ENCODE data around the gene BRCC3. TPM values are rescaled to one million over a fixed set of nuclear protein-coding genes. Genes with fewer than 3 reads are reported as not detected.

Gene BRCC3
- total and polyA plus RNA-seq, 3 donors from 2014 or later, result 1.4 to 3.4 (median 2.8) TPM

DNA sequence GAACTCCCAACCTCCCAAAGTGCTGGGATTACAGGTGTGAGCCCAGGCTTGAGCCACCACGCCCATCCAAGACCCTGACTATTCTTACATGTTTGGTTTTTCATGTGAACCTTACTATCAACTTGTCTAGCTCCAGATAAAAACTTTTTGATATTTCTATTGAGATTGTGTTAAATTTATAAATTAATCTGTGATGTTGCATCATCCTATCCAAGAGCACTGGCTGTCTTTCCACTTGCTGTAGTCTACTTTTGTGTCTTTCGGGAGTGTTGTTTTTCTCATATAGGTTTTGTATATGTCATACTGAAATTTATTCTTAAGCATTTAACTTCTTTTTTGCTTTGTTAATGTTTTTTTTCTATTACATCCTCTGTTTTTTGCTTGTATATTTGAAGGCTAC, 34.6 kb downstream of the BRCC3 start:
- no peak overlapping the region for H3K27ac ChIP-seq
- no peaks in the 10 kb centered on the region for H3K4me1 ChIP-seq
- intact Hi-C loops (cut with DNase I; ENCODE audit: low total_unique reads), result no loop called here
- H3K9me3 ChIP-seq, result no peaks in the 10 kb centered on the region
- H3K27me3 ChIP-seq, result no peaks in the 10 kb centered on the region
- no peak overlapping the region for H3K4me3 ChIP-seq
- TF ChIP-seq, protein P1, sequence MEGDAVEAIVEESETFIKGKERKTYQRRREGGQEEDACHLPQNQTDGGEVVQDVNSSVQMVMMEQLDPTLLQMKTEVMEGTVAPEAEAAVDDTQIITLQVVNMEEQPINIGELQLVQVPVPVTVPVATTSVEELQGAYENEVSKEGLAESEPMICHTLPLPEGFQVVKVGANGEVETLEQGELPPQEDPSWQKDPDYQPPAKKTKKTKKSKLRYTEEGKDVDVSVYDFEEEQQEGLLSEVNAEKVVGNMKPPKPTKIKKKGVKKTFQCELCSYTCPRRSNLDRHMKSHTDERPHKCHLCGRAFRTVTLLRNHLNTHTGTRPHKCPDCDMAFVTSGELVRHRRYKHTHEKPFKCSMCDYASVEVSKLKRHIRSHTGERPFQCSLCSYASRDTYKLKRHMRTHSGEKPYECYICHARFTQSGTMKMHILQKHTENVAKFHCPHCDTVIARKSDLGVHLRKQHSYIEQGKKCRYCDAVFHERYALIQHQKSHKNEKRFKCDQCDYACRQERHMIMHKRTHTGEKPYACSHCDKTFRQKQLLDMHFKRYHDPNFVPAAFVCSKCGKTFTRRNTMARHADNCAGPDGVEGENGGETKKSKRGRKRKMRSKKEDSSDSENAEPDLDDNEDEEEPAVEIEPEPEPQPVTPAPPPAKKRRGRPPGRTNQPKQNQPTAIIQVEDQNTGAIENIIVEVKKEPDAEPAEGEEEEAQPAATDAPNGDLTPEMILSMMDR (IDR thresholded peaks at IDR 0.05), result no peak
- no peak for TF ChIP-seq POLR2A (IDR thresholded peaks at IDR 0.05)
- WGBS, 2 donors, result 97 to 100% methylated on average over 2 of the region's 2 CpGs
- no peaks in the 10 kb centered on the region for H3K36me3 ChIP-seq (ENCODE audit: low read depth, missing control alignments)
- no peak for DNase-seq

DNA sequence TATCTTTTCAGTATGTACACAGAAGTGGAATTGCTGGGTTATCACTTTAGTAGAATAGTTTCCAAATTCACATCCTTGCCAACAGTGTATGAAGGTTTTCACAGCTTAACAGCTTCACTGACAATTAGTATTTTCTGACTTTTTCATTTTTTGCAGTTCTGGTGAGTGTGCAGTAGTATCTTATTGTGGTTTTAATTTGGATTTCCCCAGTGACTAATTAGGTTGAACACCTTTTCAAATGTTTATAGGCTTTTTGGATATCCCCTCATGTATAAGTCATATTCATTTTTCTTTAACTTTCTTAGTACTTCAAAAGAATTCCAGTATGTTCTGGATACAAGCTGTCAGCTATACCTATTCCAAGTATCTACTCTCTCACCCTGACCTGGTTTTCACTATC, 37.1 kb downstream of the BRCC3 start:
- no peaks in the 10 kb centered on the region for H3K4me1 ChIP-seq
- H3K27ac ChIP-seq, result no peak overlapping the region
- H3K4me3 ChIP-seq, result no peak overlapping the region
- no peaks in the 10 kb centered on the region for H3K27me3 ChIP-seq
- H3K36me3 ChIP-seq (ENCODE audit: low read depth, missing control alignments), result no peaks in the 10 kb centered on the region
- no peaks in the 10 kb centered on the region for H3K9me3 ChIP-seq
- no peak for TF ChIP-seq POLR2A (IDR thresholded peaks at IDR 0.05)
- TF ChIP-seq, protein P1 (IDR thresholded peaks at IDR 0.05), result no peak
- no peak for DNase-seq
- intact Hi-C loops (cut with DNase I; ENCODE audit: low total_unique reads), result no loop called here

DNA sequence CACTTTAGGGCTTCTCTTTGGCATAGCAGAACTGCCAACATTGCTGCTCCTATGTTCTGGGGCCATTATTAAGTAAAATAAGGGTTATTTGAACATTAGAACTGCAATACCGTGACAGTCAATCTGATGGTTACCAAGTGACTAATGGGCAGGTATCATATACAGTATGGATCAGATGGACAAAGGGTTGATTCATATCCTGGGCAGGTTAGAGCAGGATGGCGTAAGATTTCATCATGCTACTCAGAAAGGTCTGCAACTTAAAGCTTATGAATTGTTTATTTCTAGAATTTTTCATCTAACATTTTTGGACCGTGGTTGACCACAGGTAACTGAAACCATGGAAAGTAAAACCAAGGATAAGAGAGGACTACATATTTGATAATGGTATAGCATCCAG, 40.9 kb downstream of the BRCC3 start:
- Histone ChIP-seq H3K4me3 (no peak overlapping the region), H3K36me3 (ENCODE audit: low read depth, missing control alignments) (no peaks in the 10 kb centered on the region), H3K4me1 (no peaks in the 10 kb centered on the region), H3K27ac (no peak overlapping the region), H3K27me3 (no peaks in the 10 kb centered on the region), H3K9me3 (no peaks in the 10 kb centered on the region)
- no peak for DNase-seq
- TF ChIP-seq, protein P1 (IDR thresholded peaks at IDR 0.05), result no peak
- no peak for TF ChIP-seq POLR2A (IDR thresholded peaks at IDR 0.05)
- intact Hi-C loops (cut with DNase I; ENCODE audit: low total_unique reads), result no loop called here
- 91 to 93% methylated on average over 3 of the region's 3 CpGs for WGBS, 2 donors

DNA sequence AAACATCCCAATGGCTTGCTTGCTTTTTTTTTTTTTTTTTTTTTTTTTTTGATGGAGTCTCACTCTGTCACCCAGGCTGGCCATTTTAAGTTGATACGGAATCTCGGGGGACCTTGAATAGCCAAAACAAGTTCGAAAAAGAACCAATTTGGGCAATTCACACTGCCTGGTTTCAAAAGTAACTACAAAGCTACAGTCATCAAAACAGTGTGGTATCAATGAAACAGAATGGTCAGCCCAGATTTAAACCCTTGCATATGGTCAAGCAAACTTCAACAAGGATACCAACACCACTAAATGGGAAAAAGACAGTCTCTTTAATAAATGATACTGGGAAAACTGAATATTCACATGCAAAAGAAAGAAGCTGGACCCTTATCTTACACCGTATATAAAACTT, 41.8 kb downstream of the BRCC3 start:
- no peaks in the 10 kb centered on the region for H3K27me3 ChIP-seq
- no peaks in the 10 kb centered on the region for H3K4me1 ChIP-seq
- DNase-seq, result no peak
- intact Hi-C loops (cut with DNase I; ENCODE audit: low total_unique reads), result no loop called here
- H3K9me3 ChIP-seq, result no peaks in the 10 kb centered on the region
- no peaks in the 10 kb centered on the region for H3K36me3 ChIP-seq (ENCODE audit: low read depth, missing control alignments)
- no peak overlapping the region for H3K27ac ChIP-seq
- H3K4me3 ChIP-seq, result no peak overlapping the region
- 92 to 94% methylated on average over 4 of the region's 4 CpGs for WGBS, 2 donors
- TF ChIP-seq POLR2A (IDR thresholded peaks at IDR 0.05), result no peak
- TF ChIP-seq, protein P1 (IDR thresholded peaks at IDR 0.05), result no peak

DNA sequence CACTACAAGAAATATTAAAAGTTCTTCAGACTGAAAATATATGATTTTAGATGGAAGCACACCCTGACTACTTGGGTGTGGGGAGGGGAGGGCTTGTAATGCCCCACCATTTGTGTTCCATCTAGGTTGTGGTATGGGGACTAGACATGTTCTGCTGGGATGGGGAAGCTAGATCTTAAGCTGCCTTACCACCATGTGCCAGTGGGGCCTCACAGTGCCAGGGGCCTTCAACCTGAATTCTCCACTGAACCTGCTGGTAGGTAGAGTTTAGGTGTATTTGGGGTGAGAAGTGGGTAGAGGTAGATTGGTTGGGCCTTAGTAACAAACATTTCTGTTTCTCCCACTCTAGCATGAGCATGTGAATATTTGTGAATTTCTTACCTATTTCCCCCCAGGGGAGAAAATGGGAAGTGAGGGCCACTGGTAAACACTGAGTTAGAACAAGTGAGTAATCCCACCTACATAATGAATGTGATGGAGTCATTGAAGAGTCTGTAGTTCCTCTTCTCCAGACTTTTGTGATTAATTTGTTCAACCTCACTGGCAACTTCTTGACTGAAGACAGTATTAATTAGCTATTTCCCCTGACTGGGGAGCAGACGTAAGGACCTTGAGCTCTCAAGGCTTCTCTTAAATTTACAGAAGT, 44.0 kb downstream of the BRCC3 start:
- Histone ChIP-seq H3K27ac (no peak overlapping the region), H3K9me3 (no peaks in the 10 kb centered on the region), H3K4me3 (no peak overlapping the region), H3K36me3 (ENCODE audit: low read depth, missing control alignments) (no peaks in the 10 kb centered on the region), H3K27me3 (no peaks in the 10 kb centered on the region), H3K4me1 (no peaks in the 10 kb centered on the region)
- DNase-seq, result no peak
- 69 to 80% methylated on average over 1 of the region's 1 CpG for WGBS, 2 donors
- intact Hi-C loops (cut with DNase I; ENCODE audit: low total_unique reads), result no loop called here
- TF ChIP-seq, protein P1 (IDR thresholded peaks at IDR 0.05), result no peak
- no peak for TF ChIP-seq POLR2A (IDR thresholded peaks at IDR 0.05)

Measured in testis (tissue), 3 donors.